K562 (cell line): Measurements from ENCODE around the gene IQCK. TPM values are rescaled to one million over a fixed set of nuclear protein-coding genes. Genes with fewer than 3 reads are reported as not detected.

ENCODE experiments used
- ATAC-seq: fragments of 200-7000 bp; cut with Tn5 transposase; 3 replicates; pipeline ENCODE4 v1.9.1; 2020; ENCODE audit warnings: moderate library complexity
- BruUV-seq: library from RNA; stranded (reverse); fragments of 400-500 nt; replicated peaks from 2 replicates; lab custom pipeline; 2021; lab: Mats Ljungman, UMichigan
- CTCF ChIA-PET: fragments of 300-600 bp; formaldehyde crosslinking; extraction: SDS; loops from one replicate; lab custom pipeline; 2021; ENCODE audit warnings: low intra/inter-chr PET ratio; lab: Yijun Ruan, JAX
- POLR2A ChIA-PET: fragments of 300-600, 350-650 bp; sonication (Branson Sonifier 250); formaldehyde crosslinking; extraction: SDS; loops from one replicate; lab custom pipeline; 2021; ENCODE audit warnings: antibody characterized with exemption, inconsistent platforms; lab: Yijun Ruan, JAX
- DNase-seq, 4 experiments: peaks; one replicate each; pipeline versions ENCODE4 v3.0.0 to v3.0.0-alpha.2; 2011 to 2018; ENCODE audit warnings: low spot score in 3 of 4, mixed read lengths in 3 of 4; ENCODE audit errors: extremely low read depth in 1 of 4
- FAIRE-seq: peaks from 2 replicates; lab custom pipeline; 2011; peaks lifted over from hg19 to GRCh38; lab: Jason Lieb, UNC
- H2AFZ ChIP-seq: 2 replicates; pipeline ENCODE4 v1.6.0; 2011; ENCODE audit warnings: low read depth, low read length, control low read depth, inconsistent platforms
- H3K27ac ChIP-seq: fragments of 200-600 bp; 3 replicates; pipeline ENCODE4 v1.8.0; 2011; ENCODE audit warnings: low read depth, mild to moderate bottlenecking, control low read depth, inconsistent platforms, low read length, moderate library complexity, mixed read lengths; ENCODE audit errors: extremely low read depth
- H3K27me3 ChIP-seq, 2 experiments: fragments of 300-600 bp in 1 of 2; 2 replicates in 1 of 2; 3 replicates in 1 of 2; pipeline versions ENCODE4 v1.6.0 to v1.8.0; 2011; ENCODE audit warnings: inconsistent platforms in 2 of 2, low read length in 2 of 2, mild to moderate bottlenecking in 1 of 2, mixed read lengths in 1 of 2, moderate library complexity in 1 of 2; ENCODE audit not compliant: control insufficient read depth in 2 of 2, insufficient read depth in 2 of 2
- H3K36me3 ChIP-seq: fragments of 300-600 bp; 3 replicates; pipeline ENCODE4 v1.8.0; 2011; ENCODE audit warnings: mild to moderate bottlenecking, low read length, inconsistent platforms; ENCODE audit not compliant: control insufficient read depth, insufficient read depth
- H3K4me1 ChIP-seq, 2 experiments: fragments of 200-600 bp in 1 of 2; replicated peaks in 1 of 2; 2 replicates in 1 of 2; 3 replicates in 1 of 2; pipeline versions ENCODE4 v1.5.1 to v1.8.0; 2011; ENCODE audit warnings: inconsistent platforms in 2 of 2, low read length in 2 of 2, mild to moderate bottlenecking in 1 of 2, mixed read lengths in 1 of 2, moderate library complexity in 1 of 2; ENCODE audit not compliant: control insufficient read depth in 2 of 2, insufficient read depth in 2 of 2
- H3K4me2 ChIP-seq: 2 replicates; pipeline ENCODE4 v1.6.1; 2011; ENCODE audit warnings: low read length, control low read depth, inconsistent platforms, mixed read lengths; ENCODE audit not compliant: insufficient read depth
- H3K4me3 ChIP-seq: fragments of 200-600 bp; sonication (generic), shearing (Covaris generic); 2 replicates; pipeline ENCODE4 v1.5.1; 2016; ENCODE audit warnings: control low read depth, inconsistent platforms
- H3K79me2 ChIP-seq: fragments of 200-600 bp; 3 replicates; pipeline ENCODE4 v1.8.0; 2011; ENCODE audit warnings: low read length, inconsistent platforms; ENCODE audit not compliant: control insufficient read depth, insufficient read depth
- H3K9ac ChIP-seq, 2 experiments: 2 replicates each; pipeline versions ENCODE4 v1.6.0 to v1.6.1; 2011; ENCODE audit warnings: low read depth in 2 of 2, low read length in 2 of 2, control low read depth in 1 of 2, inconsistent platforms in 1 of 2, mild to moderate bottlenecking in 1 of 2, mixed read lengths in 1 of 2; ENCODE audit not compliant: insufficient read depth in 1 of 2
- H3K9me1 ChIP-seq: one replicate; pipeline ENCODE4 v1.6.0; 2011; ENCODE audit warnings: inconsistent platforms, mild to moderate bottlenecking, low read length, moderate library complexity; ENCODE audit not compliant: control insufficient read depth, insufficient read depth
- H3K9me3 ChIP-seq: replicated peaks from 2 replicates; pipeline ENCODE4 v1.5.1; 2011; ENCODE audit warnings: low read depth, low read length, inconsistent platforms; ENCODE audit not compliant: control insufficient read depth, insufficient read depth
- H4K20me1 ChIP-seq: replicated peaks from 2 replicates; pipeline ENCODE4 v1.6.1; 2011; ENCODE audit warnings: low read length, inconsistent platforms, mixed read lengths; ENCODE audit not compliant: control insufficient read depth, insufficient read depth
- CBX1 ChIP-seq: sonication (generic); IDR thresholded peaks from 2 replicates; pipeline ENCODE4 v1.6.1; 2016; ENCODE audit warnings: antibody characterized with exemption, low read depth, mild to moderate bottlenecking
- CUX1 ChIP-seq: fragments of 200-800 bp; sonication (Bioruptor generic); IDR thresholded peaks from 2 replicates; pipeline ENCODE4 v1.6.1; 2016; ENCODE audit warnings: missing genetic modification characterization, missing compliant biosample characterization
- FOXM1 ChIP-seq, 2 experiments: fragments of 450-650 bp in 1 of 2; sonication (generic) in 1 of 2; formaldehyde crosslinking in 1 of 2; IDR thresholded peaks; 2 replicates each; pipeline versions ENCODE4 v1.6.1 to v1.9.0; 2017 to 2022; ENCODE audit warnings: low read depth in 2 of 2, mild to moderate bottlenecking in 2 of 2, missing genetic modification reagents in 1 of 2, moderate library complexity in 1 of 2
- GATAD2A ChIP-seq: fragments of 450-650 bp; IDR thresholded peaks from 2 replicates; pipeline ENCODE4 v1.6.1; 2017
- JUN ChIP-seq, 2 experiments: sonication (generic) in 1 of 2; formaldehyde crosslinking in 1 of 2; IDR thresholded peaks; 2 replicates each; pipeline versions ENCODE4 v1.6.1 to v1.8.0; 2012 to 2022; ENCODE audit warnings: borderline replicate concordance in 2 of 2, mild to moderate bottlenecking in 2 of 2, improper control_type of control experiment in 1 of 2, low read depth in 1 of 2, low read length in 1 of 2, missing genetic modification reagents in 1 of 2
- NEUROD1 ChIP-seq: fragments of 150-350 bp; IDR thresholded peaks from 2 replicates; pipeline ENCODE4 v1.6.1; 2014; ENCODE audit warnings: borderline replicate concordance, low read length, low read depth; ENCODE audit not compliant: partially characterized antibody
- NFYB ChIP-seq: IDR thresholded peaks from 2 replicates; pipeline ENCODE4 v1.6.1; 2011; ENCODE audit warnings: mild to moderate bottlenecking, moderate library complexity; ENCODE audit not compliant: insufficient read length; ENCODE audit errors: extremely low read depth
- NR2C1 ChIP-seq, 2 experiments: fragments of 450-650 bp; IDR thresholded peaks; 2 replicates each; pipeline ENCODE4 v1.6.1; 2017; ENCODE audit warnings: mild to moderate bottlenecking in 2 of 2, antibody characterized with exemption in 1 of 2, inconsistent platforms in 1 of 2, missing compliant biosample characterization in 1 of 2, missing genetic modification characterization in 1 of 2
- RBM14 ChIP-seq: fragments of 200-400 bp; formaldehyde crosslinking; IDR thresholded peaks from 2 replicates; pipeline ENCODE4 v1.6.1; 2018; ENCODE audit warnings: low read depth, mild to moderate bottlenecking, low read length, moderate library complexity, borderline replicate concordance; ENCODE audit not compliant: insufficient read depth
- RBM17 ChIP-seq: fragments of 200-400 bp; formaldehyde crosslinking; IDR thresholded peaks from 2 replicates; pipeline ENCODE4 v1.6.1; 2017; ENCODE audit warnings: low read depth, mild to moderate bottlenecking, low read length, borderline replicate concordance
- TAL1 ChIP-seq: fragments of 450-650 bp; IDR thresholded peaks from 2 replicates; pipeline ENCODE4 v1.6.1; 2016; ENCODE audit warnings: mild to moderate bottlenecking
- THRB ChIP-seq: fragments of 450-650 bp; formaldehyde crosslinking; conservative IDR thresholded peaks from 2 replicates; pipeline ENCODE4 v1.4.0; 2022; ENCODE audit warnings: mild to moderate bottlenecking, missing genetic modification characterization
- ZNF584 ChIP-seq: fragments of 200-800 bp; sonication (Bioruptor generic); IDR thresholded peaks from 2 replicates; pipeline ENCODE4 v1.6.1; 2016; ENCODE audit warnings: low read depth, mild to moderate bottlenecking, missing genetic modification characterization, missing compliant biosample characterization
- ZZZ3 ChIP-seq: fragments of 450-650 bp; IDR thresholded peaks from 2 replicates; pipeline ENCODE4 v1.6.1; 2016; ENCODE audit warnings: antibody characterized with exemption, mild to moderate bottlenecking, moderate library complexity
- WGBS: fragments of 100-300 bp; shearing (Covaris generic); methylation state at CpG from one replicate; pipeline ENCODE4 v1.1.6; 2016; ENCODE audit warnings: low coverage, mixed read lengths; ENCODE audit not compliant: insufficient coverage; ENCODE audit errors: missing lambda C conversion rate; 5-methylcytosine and 5-hydroxymethylcytosine counted together
- in situ Hi-C: fragments of 300-500 bp; cut with MboI; formaldehyde crosslinking; loops from 4 replicates; pipeline ENCODE4 v1.15.0; 2018; ENCODE audit warnings: inconsistent platforms, mixed read lengths
- intact Hi-C: fragments of 100-400 bp; cut with micrococcal nuclease; formaldehyde crosslinking; loops from 2 replicates; pipeline ENCODE4 v1.14.2; 2022
- polyA plus RNA-seq, 8 experiments: library from polyadenylated mRNA; depleted of rRNA in 4 of 8; stranded (reverse) in 5 of 8; unstranded in 3 of 8; fragments of >200 nt; fragmentation: Nextera tagmentation in 2 of 8; fragmentation: Illumina TruSeq in 1 of 8; extraction: Ambion mirVana in 2 of 8; extraction: Trizol in 1 of 8; gene quantifications; 2 replicates each; pipeline versions ENCODE4 v1.2.1 to v1.2.3, GENCODE V29; 2011 to 2014; ENCODE audit warnings: inconsistent platforms in 1 of 8, missing spikeins in 1 of 8
- total RNA-seq, 7 experiments: library from RNA; depleted of rRNA in 6 of 7; stranded (reverse); fragments of >200 nt in 6 of 7; fragmentation: Illumina TruSeq in 2 of 7; extraction: Trizol in 2 of 7; gene quantifications; 2 replicates each; pipeline versions ENCODE4 v1.2.1 to v1.2.3, GENCODE V29; 2011 to 2021; ENCODE audit warnings: low replicate concordance in 1 of 7

Gene IQCK
- total and polyA plus RNA-seq, 9 of the 15 experiments (the other 6 are each of a cell fraction or from before 2014, with no cell fraction given): 5.2 to 12.2 (median 7.3) TPM

GRCh38 chr16:19872179-19872863 is 154.2 kb downstream of the IQCK start:
- FAIRE-seq (no peak), DNase-seq (no peak), ATAC-seq (no peak)
- H4K20me1 ChIP-seq: 0 out of 2 replicates have a peak, but pooled peaks cover 5% of the 10 kb centered on the region
- peaks cover 9 to 31% of the 10 kb centered on the region in 2 experiments; a peak in 4 of 5 replicates for H3K27me3 ChIP-seq
- intact Hi-C loops (no loop called here), in situ Hi-C loops (no loop called here)
- H3K36me3 ChIP-seq: no peaks in the 10 kb centered on the region
- CTCF ChIA-PET: no interaction called here
- H3K79me2 ChIP-seq: no peaks in the 10 kb centered on the region
- no peaks in the 10 kb centered on the region for H3K9me3 ChIP-seq
- no peak overlapping the region for H3K9ac ChIP-seq
- H3K27ac ChIP-seq: no peak overlapping the region
- WGBS: 17% methylated on average over 28 of the region's 33 CpGs
- peaks cover 0 to 5% of the 10 kb centered on the region in 2 experiments; a peak in 2 of 5 replicates for H3K4me1 ChIP-seq
- POLR2A ChIA-PET: no interaction called here
- no TSS peak for BruUV-seq
- no peak overlapping the region for H3K4me3 ChIP-seq
- no peak overlapping the region for H3K4me2 ChIP-seq
- no peaks in the 10 kb centered on the region for H3K9me1 ChIP-seq
- H2AFZ ChIP-seq: no peak overlapping the region
- TF ChIP-seq CUX1 (CRISPR knock-in tag): no peak
- no peak for TF ChIP-seq TAL1
- TF ChIP-seq JUN (IDR thresholded peaks at IDR 0.05; ENCODE audit: borderline replicate concordance, low read depth, low read length): no peak
- TF ChIP-seq JUN (CRISPR knock-in tag; IDR thresholded peaks at IDR 0.05; ENCODE audit: borderline replicate concordance): no peak
- TF ChIP-seq FOXM1 (IDR thresholded peaks at IDR 0.05; ENCODE audit: low read depth): no peak
- no peak for TF ChIP-seq FOXM1 (CRISPR knock-in tag; IDR thresholded peaks at IDR 0.05; ENCODE audit: low read depth)
- no peak for TF ChIP-seq NEUROD1
- TF ChIP-seq THRB (CRISPR knock-in tag): no peak
- TF ChIP-seq NFYB: no peak
- TF ChIP-seq RBM14: no peak
- no peak for TF ChIP-seq GATAD2A
- no peak for TF ChIP-seq ZZZ3
- TF ChIP-seq ZNF584 (CRISPR knock-in tag): no peak
- no peak for TF ChIP-seq NR2C1 (IDR thresholded peaks at IDR 0.05)
- TF ChIP-seq NR2C1 (tag; IDR thresholded peaks at IDR 0.05): no peak
- no peak for TF ChIP-seq RBM17
- no peak for TF ChIP-seq CBX1
